Activated CD8-positive, alpha-beta T cell treated with anti-CD3 and anti-CD28 coated beads for 36 hours (primary cell): Measurements from ENCODE around the gene FECH. TPM values are rescaled to one million over a fixed set of nuclear protein-coding genes. Genes with fewer than 3 reads are reported as not detected.

Experiments
- ATAC-seq: fragments of 200-7000 bp; cut with Tn5 transposase; one replicate; pipeline ENCODE4 v1.10.0; 2021; ENCODE audit warnings: mild to moderate bottlenecking, moderate library complexity
- CTCF ChIA-PET: fragments of 350-600 bp; sonication (Branson Sonifier 250); formaldehyde crosslinking; loops from one replicate; lab custom pipeline; 2021; ENCODE audit warnings: antibody characterized with exemption; lab: Charles Lee
- POLR2A ChIA-PET: fragments of 350-600 bp; sonication (Branson Sonifier 250); formaldehyde crosslinking; loops from one replicate; lab custom pipeline; 2021; ENCODE audit warnings: antibody characterized with exemption; lab: Charles Lee
- DNase-seq: peaks from one replicate; pipeline ENCODE4 v3.0.0-alpha.2; 2020
- H3K27ac Mint-ChIP-seq: one replicate; pipeline ENCODE4 v1.8.0; 2021; ENCODE audit warnings: mild to moderate bottlenecking, mixed read lengths
- H3K27me3 Mint-ChIP-seq: one replicate; pipeline ENCODE4 v1.8.0; 2021; ENCODE audit warnings: mixed read lengths
- H3K36me3 Mint-ChIP-seq: one replicate; pipeline ENCODE4 v1.8.0; 2021; ENCODE audit warnings: low read depth, mixed read lengths
- H3K4me1 Mint-ChIP-seq: one replicate; pipeline ENCODE4 v1.8.0; 2021; ENCODE audit warnings: low read depth, mixed read lengths
- H3K4me3 Mint-ChIP-seq: one replicate; pipeline ENCODE4 v1.8.0; 2021; ENCODE audit warnings: mild to moderate bottlenecking, moderate library complexity, mixed read lengths
- H3K9me3 Mint-ChIP-seq: one replicate; pipeline ENCODE4 v1.8.0; 2021; ENCODE audit warnings: mixed read lengths
- intact Hi-C: fragments of 100-400 bp; cut with micrococcal nuclease; formaldehyde crosslinking; loops from one replicate; pipeline ENCODE4 v1.10.0; 2022
- total RNA-seq, 2 experiments: library from RNA; stranded (reverse); gene quantifications; one replicate each; pipeline ENCODE4 v1.2.3, GENCODE V29; 2021
- TF ChIP-seq, protein P1 (sequence below): fragments of 200-600 bp; IDR thresholded peaks from one replicate; pipeline ENCODE4 v1.8.0; 2022; ENCODE audit warnings: antibody characterized with exemption, mild to moderate bottlenecking

Gene FECH
- total RNA-seq, 2 experiments from 2014 or later: 25.5 to 28.8 TPM

DNA sequence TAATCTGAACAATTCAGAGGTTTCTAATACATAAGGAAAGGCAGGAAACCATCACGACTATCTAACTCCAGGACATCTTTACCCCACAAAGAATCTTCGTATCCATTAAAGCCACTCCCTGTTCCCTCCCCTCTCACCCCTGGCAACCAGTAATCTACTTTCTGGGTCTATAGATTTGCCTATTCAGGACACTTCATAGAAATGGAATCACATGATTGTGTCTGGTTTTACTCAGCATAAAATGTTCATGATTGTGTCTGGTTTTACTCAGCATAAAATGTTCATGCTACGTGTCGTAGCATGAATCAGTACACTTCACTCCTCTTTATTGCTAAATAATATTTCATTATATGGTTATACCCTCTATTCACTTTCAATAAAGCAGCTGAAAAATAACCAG lies 11.6 kb downstream of the FECH start:
- H3K27me3 Mint-ChIP-seq: no peaks in the 10 kb centered on the region
- ChIA-PET POLR2A (no interaction called here), CTCF (interaction anchor here (1.1 kb wide), 1 partner anchor 13 kb away, joined by 3 read pairs; no protein-coding TSS in a partner anchor)
- peaks cover 22% of the 10 kb centered on the region for H3K36me3 Mint-ChIP-seq
- H3K4me1 Mint-ChIP-seq: peaks cover 3% of the 10 kb centered on the region
- H3K27ac Mint-ChIP-seq: no peak overlapping the region
- no peaks in the 10 kb centered on the region for H3K9me3 Mint-ChIP-seq
- TF ChIP-seq, protein P1, sequence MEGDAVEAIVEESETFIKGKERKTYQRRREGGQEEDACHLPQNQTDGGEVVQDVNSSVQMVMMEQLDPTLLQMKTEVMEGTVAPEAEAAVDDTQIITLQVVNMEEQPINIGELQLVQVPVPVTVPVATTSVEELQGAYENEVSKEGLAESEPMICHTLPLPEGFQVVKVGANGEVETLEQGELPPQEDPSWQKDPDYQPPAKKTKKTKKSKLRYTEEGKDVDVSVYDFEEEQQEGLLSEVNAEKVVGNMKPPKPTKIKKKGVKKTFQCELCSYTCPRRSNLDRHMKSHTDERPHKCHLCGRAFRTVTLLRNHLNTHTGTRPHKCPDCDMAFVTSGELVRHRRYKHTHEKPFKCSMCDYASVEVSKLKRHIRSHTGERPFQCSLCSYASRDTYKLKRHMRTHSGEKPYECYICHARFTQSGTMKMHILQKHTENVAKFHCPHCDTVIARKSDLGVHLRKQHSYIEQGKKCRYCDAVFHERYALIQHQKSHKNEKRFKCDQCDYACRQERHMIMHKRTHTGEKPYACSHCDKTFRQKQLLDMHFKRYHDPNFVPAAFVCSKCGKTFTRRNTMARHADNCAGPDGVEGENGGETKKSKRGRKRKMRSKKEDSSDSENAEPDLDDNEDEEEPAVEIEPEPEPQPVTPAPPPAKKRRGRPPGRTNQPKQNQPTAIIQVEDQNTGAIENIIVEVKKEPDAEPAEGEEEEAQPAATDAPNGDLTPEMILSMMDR: no peak
- intact Hi-C loops: no loop called here
- ATAC-seq (no peak), DNase-seq (no peak)
- H3K4me3 Mint-ChIP-seq: no peak overlapping the region

DNA sequence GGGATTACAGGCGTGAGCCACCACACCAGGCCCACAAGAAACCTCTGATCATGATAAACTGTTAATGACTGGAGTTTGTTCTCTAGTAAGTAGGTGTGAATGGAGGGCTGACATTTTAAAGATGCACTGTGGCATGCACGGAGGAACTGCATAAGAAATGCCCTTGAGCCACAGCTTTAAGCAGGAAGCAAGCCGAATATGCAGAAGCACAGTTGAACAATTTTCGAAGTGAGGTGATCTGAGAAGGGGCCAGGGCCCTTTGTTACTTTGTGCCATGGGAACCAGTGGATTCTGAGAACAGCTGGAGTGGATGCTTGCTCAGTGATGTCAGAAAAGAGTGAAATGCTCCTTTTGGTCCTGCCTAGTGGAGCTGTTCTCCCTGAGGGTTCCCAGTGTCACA lies 16.3 kb downstream of the FECH start:
- ATAC-seq (no peak), DNase-seq (no peak)
- TF ChIP-seq, protein P1: no peak
- peaks cover 16% of the 10 kb centered on the region for H3K36me3 Mint-ChIP-seq
- H3K4me3 Mint-ChIP-seq: no peak overlapping the region
- intact Hi-C loops: no loop called here
- CTCF ChIA-PET: interaction anchor here (1.2 to 2.9 kb wide), 2 partner anchors 8 to 12 kb away, joined by 3 to 19 read pairs; no protein-coding TSS in a partner anchor
- POLR2A ChIA-PET: no interaction called here
- no peaks in the 10 kb centered on the region for H3K9me3 Mint-ChIP-seq
- no peak overlapping the region for H3K27ac Mint-ChIP-seq
- H3K27me3 Mint-ChIP-seq: no peaks in the 10 kb centered on the region
- H3K4me1 Mint-ChIP-seq: no peaks in the 10 kb centered on the region

DNA sequence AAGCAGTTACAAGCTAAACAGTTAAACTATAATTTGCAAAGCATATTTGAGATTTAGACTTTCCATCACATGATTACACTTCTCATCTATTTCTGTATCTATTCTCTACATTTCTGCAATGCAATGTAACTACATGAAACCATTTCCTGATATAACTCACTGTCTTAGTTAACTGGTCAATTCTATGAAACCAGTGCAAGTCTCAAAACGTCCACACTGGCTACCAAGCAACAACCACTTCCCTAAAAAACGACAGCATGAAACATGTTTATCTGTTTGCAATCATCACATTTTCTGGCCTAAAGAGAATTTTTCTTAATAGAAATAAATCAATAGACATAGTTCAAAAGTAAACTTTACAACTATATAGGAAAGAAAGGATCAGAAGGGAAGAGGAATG lies 17.4 kb downstream of the FECH start:
- TF ChIP-seq, protein P1: no peak
- Mint-ChIP-seq H3K36me3 (peaks cover 16% of the 10 kb centered on the region), H3K4me1 (no peaks in the 10 kb centered on the region), H3K27ac (no peak overlapping the region), H3K9me3 (no peaks in the 10 kb centered on the region), H3K4me3 (no peak overlapping the region), H3K27me3 (no peaks in the 10 kb centered on the region)
- ChIA-PET CTCF (interaction anchor here (0.8 to 1.5 kb wide), 2 partner anchors 11 to 12 kb away, joined by 3 to 4 read pairs; no protein-coding TSS in a partner anchor), POLR2A (no interaction called here)
- DNase-seq (no peak), ATAC-seq (no peak)
- intact Hi-C loops: no loop called here

DNA sequence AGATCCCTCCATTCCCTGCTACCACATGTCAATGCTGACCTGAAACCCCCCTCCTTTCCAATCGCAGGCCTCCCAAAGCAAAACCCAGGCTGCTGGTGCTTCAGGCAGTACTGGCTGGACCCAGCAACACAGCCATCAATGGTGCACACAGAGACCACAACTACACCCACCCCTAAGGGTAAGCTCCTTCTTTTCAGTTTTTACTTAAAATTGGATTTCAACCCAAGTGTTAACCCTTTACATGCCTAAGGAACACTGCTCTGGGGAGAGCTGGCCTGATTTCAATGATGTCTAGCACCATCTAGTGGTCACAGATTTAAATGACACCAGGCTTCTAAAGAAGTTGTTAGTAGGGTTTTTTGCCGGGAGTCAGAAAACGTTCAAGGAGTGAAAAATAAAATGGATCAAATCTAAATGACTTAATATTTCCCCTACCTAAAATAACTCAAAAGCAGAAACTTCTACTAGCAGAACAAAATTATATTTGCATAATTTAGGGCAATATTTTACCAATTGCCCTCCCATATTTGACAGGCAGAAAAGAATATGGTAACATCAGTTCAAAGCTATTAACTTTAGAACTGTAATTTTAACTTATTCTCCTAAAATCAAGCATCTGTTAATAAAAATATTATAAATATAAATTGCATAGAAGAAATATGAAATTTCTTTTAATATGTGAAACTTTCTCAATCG lies 24.6 kb downstream of the FECH start:
- ATAC-seq (peak; percentile 66), DNase-seq (peak; percentile 15)
- Mint-ChIP-seq H3K27ac (no peak overlapping the region), H3K36me3 (peaks cover 20% of the 10 kb centered on the region), H3K9me3 (no peaks in the 10 kb centered on the region), H3K4me3 (no peak overlapping the region), H3K27me3 (no peaks in the 10 kb centered on the region), H3K4me1 (peaks cover 2% of the 10 kb centered on the region)
- TF ChIP-seq, protein P1: peak; percentile 94
- intact Hi-C loops: no loop called here
- CTCF ChIA-PET: interaction anchor here (0.5 to 2.7 kb wide), 32 partner anchors 9 to 910 kb away, joined by 3 to 19 read pairs (median 4); partner anchors contain the start of gene WDR7
- POLR2A ChIA-PET: no interaction called here

DNA sequence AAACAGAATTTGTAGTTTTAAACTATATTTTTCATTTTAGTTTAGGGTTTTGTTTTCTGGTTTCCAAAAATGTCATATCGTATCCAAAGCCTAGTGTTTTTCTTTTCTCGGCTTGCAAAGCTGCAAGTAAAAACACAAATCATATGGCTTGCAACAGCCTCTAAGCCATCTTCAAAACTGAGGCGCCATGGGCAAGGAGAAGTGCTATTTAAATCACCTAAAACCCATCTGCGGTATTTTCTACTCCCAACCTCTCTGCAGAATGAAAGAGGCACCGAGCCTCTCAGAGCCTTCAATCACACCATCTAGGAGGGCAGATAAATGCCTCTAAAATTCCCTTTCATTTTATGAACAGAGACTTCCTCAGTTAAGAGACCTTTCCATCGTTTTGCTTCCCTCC lies 25.2 kb downstream of the FECH start:
- H3K4me3 Mint-ChIP-seq: no peak overlapping the region
- ChIA-PET POLR2A (no interaction called here), CTCF (interaction anchor here (0.5 to 2.7 kb wide), 27 partner anchors 9 to 910 kb away, joined by 3 to 19 read pairs (median 4); partner anchors contain the start of gene WDR7)
- no peaks in the 10 kb centered on the region for H3K27me3 Mint-ChIP-seq
- ATAC-seq: no peak
- TF ChIP-seq, protein P1: no peak
- H3K9me3 Mint-ChIP-seq: no peaks in the 10 kb centered on the region
- peaks cover 2% of the 10 kb centered on the region for H3K4me1 Mint-ChIP-seq
- intact Hi-C loops: no loop called here
- DNase-seq: no peak
- H3K27ac Mint-ChIP-seq: no peak overlapping the region
- peaks cover 20% of the 10 kb centered on the region for H3K36me3 Mint-ChIP-seq
